Measurements from ENCODE around the gene TMEM223.

DNA sequence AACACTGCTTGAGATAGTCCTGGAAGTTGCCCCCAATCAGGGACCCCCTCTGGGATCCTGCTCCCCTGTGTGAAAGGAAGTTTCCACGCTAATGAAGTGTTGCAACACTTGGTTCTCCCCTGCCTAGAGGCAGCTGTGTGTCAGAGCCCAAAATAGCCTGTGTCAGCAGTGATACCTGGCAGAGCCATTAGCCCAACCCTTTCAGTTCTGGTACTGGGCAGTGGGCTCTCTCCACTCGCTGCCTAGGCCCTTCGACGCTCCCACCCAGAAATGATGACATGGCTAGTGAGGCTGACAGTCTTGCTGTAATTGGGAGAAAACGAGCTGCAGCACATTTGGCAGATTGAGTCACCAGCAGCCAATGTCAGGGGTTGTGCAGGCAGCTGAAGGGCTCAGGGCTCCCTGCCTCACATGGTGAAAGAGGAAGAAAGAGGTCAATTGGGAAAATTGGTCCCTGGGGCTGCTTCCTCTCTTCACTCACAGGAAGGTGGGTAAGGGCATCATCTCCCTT lies 14.9 kb upstream of the TMEM223 start:
- TF ChIP-seq EZH2phosphoT487 (IDR thresholded peaks at IDR 0.05; ENCODE audit: borderline replicate concordance, low read length) (no peak), CTCF (IDR thresholded peaks at IDR 0.05; ENCODE audit: low read depth, low read length, poor library complexity, severe bottlenecking) (no peak)

Data from DOHH2 (cell line).